HG02588 (cell line): ENCODE measurements around the gene RXRA.

Experiments
- ATAC-seq: cut with Tn5 transposase; IDR thresholded peaks from one replicate; pipeline ENCODE4 v1.9.1; 2021; ENCODE audit warnings: mild to moderate bottlenecking, moderate library complexity; ENCODE audit not compliant: unreplicated experiment

RXRA gene

DNA sequence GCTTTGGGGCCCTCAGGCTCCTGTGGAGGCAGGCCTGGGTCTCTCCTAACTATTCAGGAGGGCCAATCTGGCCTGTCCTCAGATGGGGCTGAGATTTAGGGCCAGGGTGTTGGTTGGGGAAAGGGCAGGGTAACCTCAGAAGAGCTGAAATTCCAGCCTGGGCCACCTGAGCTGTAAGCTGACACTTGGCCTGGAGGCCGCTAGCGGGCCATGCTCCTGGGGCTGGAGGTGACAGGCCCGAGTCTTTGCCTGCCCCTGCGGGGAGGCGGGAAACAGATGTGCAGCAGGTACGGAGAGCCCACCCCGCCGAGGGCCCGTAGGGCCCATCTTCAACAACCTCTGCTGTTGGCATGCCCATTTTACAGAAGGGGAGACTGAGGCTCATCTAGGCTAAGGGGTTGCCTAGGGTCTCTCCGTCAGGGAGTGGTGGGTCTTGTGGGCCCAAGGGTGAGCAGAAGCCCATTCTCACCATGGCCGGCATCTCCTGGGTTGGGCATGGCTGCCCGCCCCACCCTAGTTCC, 69.5 kb downstream of the RXRA start:
- ATAC-seq, result no peak

DNA sequence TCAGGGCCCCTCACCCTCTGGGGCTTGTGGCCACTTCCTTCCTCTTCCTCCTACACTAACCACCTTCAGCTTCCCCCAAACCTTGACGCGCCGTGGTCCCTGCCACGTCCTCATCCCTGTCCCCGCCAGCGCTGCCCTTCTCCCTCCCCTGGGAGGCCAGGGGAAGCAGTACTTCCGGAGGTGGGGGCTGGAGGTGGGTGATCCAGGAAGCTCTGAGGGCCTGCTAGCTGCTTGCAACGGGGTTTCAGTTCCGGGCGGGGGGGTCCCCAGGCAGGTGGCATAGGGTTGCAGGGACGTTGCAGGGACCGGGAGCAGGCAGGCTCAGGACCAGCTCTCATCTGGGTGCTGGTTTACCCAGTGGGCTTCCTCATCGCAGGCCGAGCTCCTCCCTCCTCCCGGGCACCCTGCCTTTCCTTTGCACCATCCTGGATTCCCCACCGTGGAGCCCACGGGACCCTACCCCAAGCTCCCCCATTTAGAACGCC, 70.0 kb downstream of the RXRA start:
- ATAC-seq, result no peak

DNA sequence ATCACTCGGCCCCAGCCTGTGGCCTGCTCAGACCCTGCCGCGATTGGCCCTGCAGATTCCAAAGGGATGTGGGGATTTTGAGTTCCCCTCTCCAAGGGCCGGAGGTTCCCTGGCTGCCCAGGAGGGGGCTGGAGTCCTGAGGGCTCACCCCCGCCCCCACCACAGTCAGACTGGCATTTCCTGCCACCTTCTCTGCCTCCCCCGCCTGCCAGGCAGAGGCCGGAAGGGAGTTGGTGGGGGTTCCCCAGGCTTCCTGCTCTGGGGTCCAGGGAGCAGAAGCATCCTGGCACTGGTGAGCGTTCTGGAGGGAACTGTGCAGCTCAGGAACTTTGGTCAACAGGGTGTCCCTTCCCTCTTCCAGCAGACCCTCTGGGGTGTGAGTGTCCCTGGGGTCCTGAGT, 70.6 kb downstream of the RXRA start:
- ATAC-seq, result no peak

DNA sequence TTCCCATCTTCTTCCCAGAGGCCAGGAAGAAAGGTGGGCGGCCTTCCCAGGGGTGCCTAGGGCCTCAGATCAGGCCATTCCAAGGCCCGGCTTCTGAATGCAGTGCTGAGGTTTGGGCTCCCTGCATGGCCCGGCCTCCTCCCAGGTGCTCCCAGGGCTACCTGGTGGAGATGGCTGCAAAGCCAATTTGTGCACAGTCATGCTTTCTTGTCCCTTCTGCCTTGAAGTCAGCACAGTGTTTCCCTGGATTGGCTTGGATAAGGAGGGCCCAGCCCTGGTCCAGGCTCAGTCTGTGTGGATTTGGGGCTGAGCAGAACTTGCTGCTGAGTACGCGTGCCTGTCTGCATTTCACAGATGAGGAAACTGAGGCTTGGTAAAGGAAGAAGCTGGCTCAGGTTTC, 72.5 kb downstream of the RXRA start:
- no peak for ATAC-seq

DNA sequence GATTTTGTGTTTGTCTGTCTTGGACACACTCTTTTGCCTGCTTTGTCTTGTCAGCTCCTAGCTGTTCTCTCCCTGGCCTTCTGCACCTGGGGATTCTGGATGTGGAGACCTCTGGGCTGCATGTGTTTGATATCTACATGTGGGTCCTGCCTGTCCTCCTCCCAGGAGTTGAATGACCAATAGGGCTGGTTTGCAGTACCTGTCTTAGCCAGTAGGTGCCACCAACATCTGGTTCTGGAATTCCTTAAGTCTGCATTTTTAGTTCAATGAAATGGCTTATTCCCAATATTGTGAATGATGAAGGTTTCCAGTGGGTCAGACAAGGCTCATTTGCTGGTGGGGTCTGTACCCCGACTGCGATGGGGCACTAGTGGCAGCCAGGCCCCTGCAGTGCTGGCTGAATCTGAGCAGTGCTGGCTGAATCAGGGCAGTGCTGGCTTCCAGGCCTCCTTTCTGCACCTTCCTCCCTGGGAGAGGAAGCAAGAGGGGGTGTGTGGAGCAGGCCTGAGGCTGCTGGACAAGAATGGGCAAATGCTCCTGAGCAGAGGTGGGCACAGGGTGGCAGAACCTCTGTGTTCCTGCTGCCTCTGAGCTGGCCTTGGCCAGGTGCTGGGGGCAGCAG, 73.3 kb downstream of the RXRA start:
- no peak for ATAC-seq

DNA sequence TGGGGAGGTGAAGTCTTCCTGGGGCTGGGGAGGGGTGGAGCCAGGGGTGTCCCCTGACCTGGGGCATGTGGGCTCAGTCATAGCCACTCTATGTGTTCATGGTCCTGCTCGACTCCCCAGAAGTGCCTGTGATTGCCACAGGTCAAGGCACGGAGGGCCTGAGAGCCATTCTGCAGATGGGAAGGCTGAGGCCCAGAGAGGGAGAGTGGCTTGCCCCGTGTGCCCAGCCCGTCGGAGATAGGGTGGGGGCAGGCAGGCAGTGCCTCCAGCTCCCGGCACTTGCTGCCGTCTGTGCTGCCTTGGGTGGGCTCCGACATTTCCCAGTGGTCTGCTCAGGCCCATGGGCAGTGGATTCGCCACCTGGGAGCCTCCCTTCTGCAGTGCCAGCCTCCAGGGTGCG, 74.0 kb downstream of the RXRA start:
- no peak for ATAC-seq

DNA sequence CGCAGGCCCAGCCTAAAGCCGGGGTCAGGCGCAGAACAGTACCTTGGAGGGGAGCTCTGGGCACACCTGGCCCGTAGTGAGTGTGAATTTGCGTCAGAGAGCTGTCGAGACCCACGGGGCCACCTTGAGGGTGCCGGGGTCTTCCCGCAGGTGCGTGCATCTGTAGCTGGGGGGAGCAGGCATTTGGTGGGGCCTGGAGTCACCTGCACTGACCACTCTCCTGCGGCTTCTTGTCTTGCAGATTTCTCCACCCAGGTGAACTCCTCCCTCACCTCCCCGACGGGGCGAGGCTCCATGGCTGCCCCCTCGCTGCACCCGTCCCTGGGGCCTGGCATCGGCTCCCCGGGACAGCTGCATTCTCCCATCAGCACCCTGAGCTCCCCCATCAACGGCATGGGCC, 75.1 kb downstream of the RXRA start:
- ATAC-seq, result no peak

DNA sequence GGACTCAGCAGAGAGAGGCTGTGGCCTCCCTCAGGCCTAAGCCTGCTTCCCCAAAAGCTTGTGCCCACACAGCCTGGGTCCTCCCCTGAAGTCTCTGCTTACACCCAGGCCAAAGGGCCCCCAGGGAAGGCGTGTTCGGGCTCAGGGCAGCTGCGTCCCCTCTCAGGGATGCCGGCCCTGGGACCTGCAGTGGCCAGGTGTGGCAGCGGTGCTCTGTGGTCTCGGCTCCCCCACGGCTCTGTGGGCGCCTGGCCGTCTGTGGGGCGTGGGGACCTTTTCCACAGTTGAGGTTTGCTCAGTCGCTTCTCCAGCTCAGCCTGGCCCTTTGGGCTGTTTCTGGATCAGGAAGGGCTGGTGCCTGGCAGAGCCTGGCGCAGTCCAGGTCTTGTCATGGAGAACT, 75.9 kb downstream of the RXRA start:
- no peak for ATAC-seq

DNA sequence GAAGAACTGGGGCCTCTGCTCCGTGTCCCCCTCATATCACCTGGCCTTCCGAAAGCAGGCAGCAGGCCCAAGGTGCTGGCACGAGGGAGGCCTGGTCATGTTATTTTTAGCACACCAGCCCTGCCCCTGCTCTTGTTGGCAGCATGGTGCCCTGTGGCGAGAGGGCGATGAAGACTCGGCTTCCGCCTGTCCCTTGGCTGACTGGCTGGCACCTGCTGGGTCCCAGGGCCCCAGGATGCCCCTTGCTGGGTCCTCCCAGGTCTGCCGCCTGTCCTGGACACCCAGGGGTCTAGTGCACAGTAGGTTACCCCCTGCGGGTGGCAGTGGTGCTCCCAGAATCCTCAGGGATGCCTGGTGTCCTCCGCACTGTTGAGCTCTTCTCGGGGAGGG, 77.0 kb downstream of the RXRA start:
- no peak for ATAC-seq

DNA sequence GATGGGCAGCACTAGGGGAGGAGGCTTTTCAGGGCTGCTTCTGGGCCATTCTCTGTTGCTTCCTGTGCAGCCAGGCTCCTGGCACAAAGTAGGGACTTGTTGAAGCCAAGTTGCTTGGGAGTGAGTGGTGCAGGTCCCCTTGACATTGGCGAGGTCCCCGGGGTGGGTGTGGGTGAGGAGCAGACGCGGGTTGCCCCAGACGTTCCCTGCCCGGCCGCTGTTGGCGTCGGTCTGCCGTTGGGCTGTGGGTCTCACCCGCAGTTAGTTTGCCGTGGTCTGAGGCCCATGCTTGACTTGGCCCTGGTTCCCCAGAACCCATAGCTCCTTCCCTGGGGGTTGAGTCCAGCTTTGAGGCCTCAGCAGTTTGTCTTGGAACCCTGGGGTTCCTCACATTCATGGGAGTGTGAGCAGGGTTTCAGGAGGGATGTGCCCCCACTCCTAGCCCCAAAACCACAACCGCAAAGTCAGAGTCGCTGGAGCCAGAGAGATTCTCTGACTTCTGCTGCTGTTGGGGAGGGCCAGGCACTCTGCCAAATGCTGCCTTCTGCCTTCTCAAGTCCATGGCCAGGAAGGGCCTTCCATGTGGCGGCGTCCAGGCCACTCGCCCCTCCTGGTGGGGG, 77.5 kb downstream of the RXRA start:
- no peak for ATAC-seq

DNA sequence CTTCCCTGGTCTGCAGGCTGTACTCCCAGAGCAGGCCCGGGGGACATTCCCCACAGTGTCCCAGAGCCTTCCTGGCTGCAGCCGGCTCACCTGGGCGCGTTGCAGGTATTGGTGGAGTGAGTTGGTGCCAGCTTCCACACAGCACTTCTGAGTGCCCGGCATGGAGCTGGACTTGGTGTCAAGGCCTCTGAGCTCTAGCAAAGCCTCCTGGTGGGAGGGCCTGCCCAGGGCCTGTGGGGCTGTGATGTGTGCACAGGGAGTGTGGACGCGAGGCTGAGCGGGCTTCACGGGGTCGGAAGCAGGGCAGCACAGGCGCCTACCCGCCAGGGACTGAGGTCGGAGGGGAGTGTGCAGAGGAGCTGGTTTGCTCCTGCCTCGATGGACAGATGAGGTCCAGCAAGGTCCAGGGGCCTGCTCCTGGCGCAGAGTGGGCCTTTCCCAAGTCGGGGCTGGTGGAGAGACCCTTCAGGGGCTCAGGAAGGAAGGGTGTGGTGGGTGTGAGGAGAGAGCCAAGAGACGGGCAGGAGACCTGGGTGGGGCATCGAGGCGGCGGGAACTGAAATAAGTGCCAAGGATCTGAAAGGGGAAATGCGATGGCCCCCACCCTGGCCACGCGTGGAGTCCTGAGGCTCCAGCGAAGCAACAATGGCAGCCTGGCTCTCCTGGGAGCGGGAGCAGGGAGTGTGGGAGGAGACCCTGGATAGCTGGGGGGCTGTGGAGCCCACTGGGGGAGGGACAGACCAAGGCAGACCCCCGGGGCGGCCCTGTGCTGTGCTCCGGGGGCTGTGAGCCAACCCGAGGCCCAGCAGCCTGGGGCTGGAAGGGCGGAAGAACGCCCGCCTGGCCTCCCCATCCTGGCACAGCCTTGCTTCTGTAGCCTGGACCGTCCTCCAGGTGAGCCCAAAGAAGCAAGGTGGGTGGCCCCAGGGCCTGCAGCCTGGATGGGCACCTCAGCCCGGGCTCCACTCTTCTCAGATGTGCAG, 78.4 kb downstream of the RXRA start:
- no peak for ATAC-seq

DNA sequence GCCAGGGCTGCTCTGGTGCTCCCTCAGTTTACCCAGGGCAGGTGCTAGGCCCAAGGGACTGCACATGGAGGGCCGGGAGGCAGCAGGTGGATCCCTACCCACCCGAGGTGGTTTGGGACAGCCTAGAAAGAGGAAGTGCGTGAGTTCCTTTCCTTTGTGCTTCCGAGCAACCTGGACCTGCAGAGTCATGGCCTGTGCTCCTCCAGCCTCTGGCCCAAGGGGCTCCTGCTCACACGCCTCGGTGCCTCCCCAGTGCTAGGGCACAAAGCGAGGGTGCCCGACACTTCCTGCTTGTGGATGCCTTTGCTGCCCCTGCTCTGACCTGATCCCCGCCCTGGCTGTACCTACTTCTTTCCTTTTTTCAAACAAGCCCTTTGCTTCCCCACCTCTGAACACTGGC, 79.3 kb downstream of the RXRA start:
- no peak for ATAC-seq

DNA sequence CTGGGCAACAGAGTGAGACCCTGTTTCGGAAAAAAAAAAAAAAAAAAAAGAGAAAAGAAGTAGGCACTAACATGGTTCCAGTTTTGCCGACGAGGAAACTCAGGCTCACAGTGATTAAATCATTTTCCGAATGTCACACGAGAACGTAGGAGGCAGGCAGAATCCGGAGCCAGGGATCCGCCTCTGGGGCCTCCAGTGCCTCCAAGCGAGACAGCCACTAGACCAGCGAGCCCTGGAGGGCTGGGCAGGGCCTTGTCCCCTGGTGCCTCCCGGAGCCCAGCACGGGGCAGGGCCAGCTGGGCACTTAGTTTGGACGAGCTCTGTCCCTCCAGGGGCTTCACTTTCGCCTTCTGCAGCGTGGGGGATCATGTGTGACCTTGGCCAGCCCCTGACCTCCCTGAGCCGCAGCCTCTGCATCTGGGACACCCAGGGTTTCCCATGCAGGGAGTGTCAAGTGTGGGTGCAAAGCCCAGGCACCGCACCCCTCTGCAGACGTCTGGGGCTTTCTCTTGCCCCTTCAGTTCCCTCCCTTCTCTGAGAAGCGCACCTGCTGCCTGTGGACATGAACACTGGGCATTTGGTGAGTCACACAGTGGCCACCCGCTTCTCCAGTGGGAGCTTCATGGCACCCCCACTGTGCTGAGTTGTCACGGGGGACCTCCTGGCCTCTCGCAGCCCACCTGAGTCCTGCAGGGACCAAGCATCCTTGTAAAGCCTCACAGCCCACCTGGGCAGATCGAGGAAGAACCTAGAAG, 80.3 kb downstream of the RXRA start:
- no peak for ATAC-seq

DNA sequence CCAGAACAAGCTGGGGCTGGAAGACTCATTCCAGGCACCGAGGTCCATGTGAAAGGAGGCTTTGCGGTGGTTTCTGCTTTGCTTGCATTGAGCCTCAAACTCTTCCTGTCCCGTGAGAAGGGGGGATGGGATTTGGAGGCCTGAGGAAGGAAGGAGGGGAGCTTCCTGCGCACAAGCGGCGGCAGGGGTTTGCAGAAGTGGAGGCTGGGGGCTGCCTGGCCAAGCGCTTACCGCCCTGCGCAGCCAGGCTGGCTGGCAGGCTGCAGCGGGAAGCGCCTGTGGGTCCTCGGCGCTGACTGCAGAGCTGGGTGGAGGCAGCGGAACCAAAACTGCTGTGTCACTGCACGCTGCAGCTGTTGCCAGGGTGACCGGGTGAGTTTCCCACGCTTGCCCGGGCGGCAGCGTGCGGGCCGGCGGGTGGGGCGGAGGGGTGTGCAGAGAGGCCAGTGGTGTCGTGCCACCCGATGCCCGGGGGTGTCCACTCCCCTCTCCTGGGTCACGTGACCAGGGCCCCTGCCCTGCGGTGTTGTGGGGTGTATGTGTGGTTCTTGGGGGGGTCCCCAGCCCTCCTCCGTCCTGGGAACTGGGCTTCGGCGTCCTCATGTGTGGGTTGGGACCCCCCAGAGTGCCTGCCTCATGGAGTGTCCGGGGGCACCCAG, 81.0 kb downstream of the RXRA start:
- peak; percentile 76 for ATAC-seq

DNA sequence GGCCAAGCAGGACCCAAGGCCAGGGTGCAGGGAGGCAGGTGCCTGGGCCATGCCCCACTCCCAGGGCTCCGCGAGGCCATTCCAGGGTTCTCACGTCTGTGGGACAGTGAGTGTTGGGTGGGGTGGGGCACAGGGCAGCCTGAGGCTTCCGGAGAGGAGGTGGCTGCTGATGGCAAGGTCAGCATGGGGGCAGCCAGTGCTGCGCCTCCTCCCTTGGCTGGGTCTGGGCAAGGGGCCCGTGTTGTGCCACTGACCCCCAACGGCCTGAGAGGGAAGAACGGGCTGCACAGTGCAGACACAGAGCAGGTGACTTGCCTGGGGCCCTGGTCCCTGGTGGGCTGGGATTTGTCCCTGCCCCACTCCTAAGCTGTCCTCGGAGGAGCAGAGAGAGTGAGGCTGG, 82.1 kb downstream of the RXRA start:
- ATAC-seq, result no peak

DNA sequence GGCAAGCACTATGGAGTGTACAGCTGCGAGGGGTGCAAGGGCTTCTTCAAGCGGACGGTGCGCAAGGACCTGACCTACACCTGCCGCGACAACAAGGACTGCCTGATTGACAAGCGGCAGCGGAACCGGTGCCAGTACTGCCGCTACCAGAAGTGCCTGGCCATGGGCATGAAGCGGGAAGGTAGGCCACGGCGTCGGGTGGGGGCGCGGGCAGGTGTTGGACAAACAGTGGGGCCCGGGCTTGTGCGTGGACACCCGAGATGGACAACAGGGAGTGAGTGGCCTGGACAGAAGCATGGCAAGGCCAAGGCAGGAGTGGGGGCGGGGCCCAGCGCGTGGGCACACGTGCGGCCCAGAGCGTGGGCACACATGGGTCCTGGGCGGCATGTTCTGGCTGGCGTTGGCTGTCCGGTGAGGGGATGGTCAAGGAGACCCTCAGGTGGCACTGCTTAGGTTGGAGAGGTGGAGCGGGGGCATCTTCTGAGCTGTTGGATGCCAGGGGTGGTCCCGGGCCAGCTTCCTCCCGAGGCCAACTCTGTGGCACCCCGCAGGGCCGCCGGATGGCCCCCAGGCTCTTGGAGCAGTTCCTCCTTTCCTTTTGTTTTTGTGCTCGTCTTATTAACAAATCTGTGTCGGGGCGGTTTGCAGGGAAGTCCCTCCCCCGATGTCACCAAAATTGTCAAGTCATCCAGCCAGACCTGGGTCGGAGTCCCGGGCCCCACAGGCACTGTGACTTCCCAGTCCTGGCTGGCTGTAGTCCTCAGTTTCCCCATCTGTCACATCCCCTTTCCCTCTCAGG, 82.9 kb downstream of the RXRA start:
- no peak for ATAC-seq

DNA sequence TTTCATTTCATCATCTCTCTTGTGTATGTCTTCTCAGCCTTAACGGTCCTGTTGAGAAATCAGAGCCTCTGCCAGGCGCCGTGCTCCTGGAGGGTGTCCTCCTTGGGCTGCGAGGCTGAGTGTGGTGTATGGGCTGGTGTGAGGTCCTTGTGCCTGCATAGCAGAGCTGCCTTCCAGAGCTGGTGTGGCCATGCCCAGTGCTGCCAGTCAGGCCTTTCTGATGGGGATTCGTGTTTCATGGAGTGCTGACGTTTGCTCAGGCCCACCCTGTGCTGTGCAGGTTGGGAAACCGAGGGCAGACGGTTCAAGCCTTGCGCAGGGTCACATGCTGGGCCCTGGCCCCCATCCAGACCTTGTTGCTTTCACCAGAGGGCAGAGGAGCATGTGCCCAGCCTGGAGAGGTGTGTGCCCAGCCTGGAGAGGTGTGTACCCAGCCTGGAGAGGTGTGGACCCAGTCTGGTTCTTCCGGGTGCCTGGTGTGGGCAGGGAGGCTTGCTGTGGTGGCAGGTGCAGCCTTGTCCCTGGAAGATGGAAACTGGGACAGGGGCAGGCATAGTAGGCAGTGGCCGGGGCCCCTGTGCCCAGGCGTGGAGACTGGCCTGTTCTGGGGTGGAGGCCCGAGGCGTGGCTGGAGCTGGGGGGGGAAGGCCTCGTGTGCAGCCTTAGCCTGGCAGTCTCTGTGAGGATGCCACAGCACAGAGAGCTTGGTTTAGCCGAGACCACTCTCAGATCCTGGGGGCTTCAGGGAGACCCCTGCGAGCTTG, 84.0 kb downstream of the RXRA start:
- no peak for ATAC-seq

DNA sequence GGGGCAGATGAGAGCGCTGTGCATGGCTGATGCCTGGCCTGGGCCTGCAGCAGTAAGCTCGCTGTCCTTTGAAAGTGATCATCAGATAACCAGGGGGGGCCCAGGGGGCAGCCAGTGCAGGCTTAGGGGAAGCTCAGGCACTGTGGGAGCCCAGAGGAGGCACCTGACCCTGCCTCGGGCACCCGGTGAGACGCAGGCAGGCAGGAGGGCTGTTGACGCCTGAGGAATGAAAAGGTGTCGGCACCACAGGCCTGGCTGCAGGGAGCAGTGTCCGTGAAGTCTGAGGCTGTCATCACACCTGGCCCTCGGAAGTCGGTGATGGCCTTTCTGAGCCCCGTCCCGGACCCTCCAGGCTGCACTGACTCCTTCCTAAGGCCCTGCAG, 84.6 kb downstream of the RXRA start:
- ATAC-seq, result no peak
